T47D (cell line): Measurements from ENCODE around the gene STX18.

Source experiments
- DNase-seq, 2 experiments: peaks; one replicate each; pipeline versions ENCODE4 v3.0.0 to v3.0.0-alpha.2; 2011 to 2012; ENCODE audit warnings: low read depth in 1 of 2, low spot score in 1 of 2
- JUND ChIP-seq: IDR thresholded peaks from 2 replicates; pipeline ENCODE4 v1.6.1; 2012; ENCODE audit warnings: low read depth
- in situ Hi-C: cut with HindIII; loops from 2 replicates; pipeline ENCODE4 v1.10.0; 2016; ENCODE audit warnings: low sequenced_read_pairs, low pct_unique_long_range_greater_than_20kb

The STX18 gene

GRCh38 chr4:4412641-4413372, 129.0 kb downstream of the STX18 start:
- DNase-seq, result no peak
- in situ Hi-C loops, result no loop called here
- TF ChIP-seq JUND, result no peak

- DNase-seq, result no peak
- in situ Hi-C loops, result no loop called here
- TF ChIP-seq JUND, result no peak
Observed at GRCh38 chr4:4411906-4412305, 129.9 kb downstream of the STX18 start.

GRCh38 chr4:4410271-4410670, 131.6 kb downstream of the STX18 start:
- no peak for TF ChIP-seq JUND
- in situ Hi-C loops, result no loop called here
- DNase-seq, result no peak

GRCh38 chr4:4409416-4410115, 132.3 kb downstream of the STX18 start:
- in situ Hi-C loops, result no loop called here
- TF ChIP-seq JUND, result no peak
- no peak for DNase-seq

- in situ Hi-C loops, result no loop called here
- DNase-seq, result no peak
- TF ChIP-seq JUND, result no peak
Observed at GRCh38 chr4:4408576-4409335, 133.1 kb downstream of the STX18 start.

GRCh38 chr4:4408132-4408523, 133.7 kb downstream of the STX18 start:
- DNase-seq, result no peak
- in situ Hi-C loops, result no loop called here
- no peak for TF ChIP-seq JUND

- TF ChIP-seq JUND, result no peak
- in situ Hi-C loops, result no loop called here
- DNase-seq, result no peak
Observed at GRCh38 chr4:4407299-4408131, 134.3 kb downstream of the STX18 start.

- in situ Hi-C loops, result no loop called here
- no peak for DNase-seq
- no peak for TF ChIP-seq JUND
Observed at GRCh38 chr4:4406455-4407298, 135.2 kb downstream of the STX18 start.

- no peak for TF ChIP-seq JUND
- no peak for DNase-seq
- in situ Hi-C loops, result no loop called here
Observed at GRCh38 chr4:4405358-4405962, 136.4 kb downstream of the STX18 start.

- no peak for TF ChIP-seq JUND
- no peak for DNase-seq
- in situ Hi-C loops, result no loop called here
Observed at GRCh38 chr4:4402966-4403365, 138.9 kb downstream of the STX18 start.

GRCh38 chr4:4401036-4401435, 140.8 kb downstream of the STX18 start:
- no peak for DNase-seq
- in situ Hi-C loops, result no loop called here
- no peak for TF ChIP-seq JUND
